Measurements from ENCODE around the gene GRAP. TPM values are rescaled to one million over a fixed set of nuclear protein-coding genes. Genes with fewer than 3 reads are reported as not detected.
"Not testable (repeated sequence)": the region's sequence is repeated elsewhere in the genome, so short reads cannot be mapped to it uniquely, and the experiment has no call there.

The GRAP gene
- total and polyA plus RNA-seq, 2 donors (not counting 3 experiments of a cell fraction or from before 2014, with no cell fraction given): 32.1 to 43.6 TPM

- dilution Hi-C loops (cut with MboI; ENCODE audit: extremely low pct_ligation_motif_present, low sequenced_read_pairs); H3K36me3 ChIP-seq (ENCODE audit: control insufficient read depth in 2 of 2, extremely low read depth in 1 of 2, insufficient read depth in 2 of 2, low read length in 2 of 2); H3K79me2 ChIP-seq (ENCODE audit: control insufficient read depth, insufficient read depth, low read length); BruUV-seq (replicated peaks); H3K9me1 ChIP-seq (replicated peaks; ENCODE audit: control insufficient read depth, extremely low read depth, insufficient read depth, low read length); H3K9me3 ChIP-seq (replicated peaks; ENCODE audit: control insufficient read depth, insufficient read depth, low read length); H3K27ac ChIP-seq (ENCODE audit: insufficient read depth, low read depth, low read length); H2AFZ ChIP-seq (ENCODE audit: low read depth, low read length); FAIRE-seq; H3K4me3 ChIP-seq (replicated peaks in 1 of 3; ENCODE audit: insufficient read depth in 1 of 3, low read depth in 1 of 3, low read length in 3 of 3); H3K4me1 ChIP-seq (ENCODE audit: control insufficient read depth, extremely low read depth, insufficient read depth, low read length); POLR2A ChIA-PET; H3K27me3 ChIP-seq (ENCODE audit: control insufficient read depth in 2 of 2, insufficient read depth in 2 of 2, low read length in 2 of 2); DNase-seq (ENCODE audit: low read depth, low spot score); CTCF ChIA-PET; H3K4me2 ChIP-seq (ENCODE audit: insufficient read depth, low read length); H3K9ac ChIP-seq (replicated peaks; ENCODE audit: extremely low read depth, insufficient read depth, low read length); intact Hi-C loops (cut with micrococcal nuclease); H4K20me1 ChIP-seq (replicated peaks; ENCODE audit: control insufficient read depth, extremely low read depth, insufficient read depth, low read length): not testable (repeated sequence)
- peak in 1 of 2 donors; percentile 27 for TF ChIP-seq CTCF (IDR thresholded peaks at IDR 0.05; ENCODE audit: extremely low read depth in 1 of 2, insufficient read depth in 1 of 2, low read depth in 1 of 2, low read length in 2 of 2)
Observed at GRCh38 chr17:19031729-19032128, 15.0 kb downstream of the GRAP start.

- H3K27ac ChIP-seq (ENCODE audit: insufficient read depth, low read depth, low read length); H3K4me2 ChIP-seq (ENCODE audit: insufficient read depth, low read length); H3K36me3 ChIP-seq (ENCODE audit: control insufficient read depth in 2 of 2, extremely low read depth in 1 of 2, insufficient read depth in 2 of 2, low read length in 2 of 2); H3K9me3 ChIP-seq (replicated peaks; ENCODE audit: control insufficient read depth, insufficient read depth, low read length); DNase-seq (ENCODE audit: low read depth, low spot score); BruUV-seq (replicated peaks); intact Hi-C loops (cut with micrococcal nuclease); H3K4me3 ChIP-seq (replicated peaks in 1 of 3; ENCODE audit: insufficient read depth in 1 of 3, low read depth in 1 of 3, low read length in 3 of 3); CTCF ChIA-PET; H4K20me1 ChIP-seq (replicated peaks; ENCODE audit: control insufficient read depth, extremely low read depth, insufficient read depth, low read length); dilution Hi-C loops (cut with MboI; ENCODE audit: extremely low pct_ligation_motif_present, low sequenced_read_pairs); FAIRE-seq; H2AFZ ChIP-seq (ENCODE audit: low read depth, low read length); H3K79me2 ChIP-seq (ENCODE audit: control insufficient read depth, insufficient read depth, low read length); H3K9me1 ChIP-seq (replicated peaks; ENCODE audit: control insufficient read depth, extremely low read depth, insufficient read depth, low read length); H3K9ac ChIP-seq (replicated peaks; ENCODE audit: extremely low read depth, insufficient read depth, low read length); H3K4me1 ChIP-seq (ENCODE audit: control insufficient read depth, extremely low read depth, insufficient read depth, low read length); H3K27me3 ChIP-seq (ENCODE audit: control insufficient read depth in 2 of 2, insufficient read depth in 2 of 2, low read length in 2 of 2); POLR2A ChIA-PET: not testable (repeated sequence)
Observed at GRCh38 chr17:19030771-19031449, 15.8 kb downstream of the GRAP start.

- intact Hi-C loops (cut with micrococcal nuclease); H3K9me3 ChIP-seq (replicated peaks; ENCODE audit: control insufficient read depth, insufficient read depth, low read length); H3K4me2 ChIP-seq (ENCODE audit: insufficient read depth, low read length); H3K79me2 ChIP-seq (ENCODE audit: control insufficient read depth, insufficient read depth, low read length); dilution Hi-C loops (cut with MboI; ENCODE audit: extremely low pct_ligation_motif_present, low sequenced_read_pairs); POLR2A ChIA-PET; H3K4me3 ChIP-seq (replicated peaks in 1 of 3; ENCODE audit: insufficient read depth in 1 of 3, low read depth in 1 of 3, low read length in 3 of 3); H3K9ac ChIP-seq (replicated peaks; ENCODE audit: extremely low read depth, insufficient read depth, low read length); DNase-seq (ENCODE audit: low read depth, low spot score); BruUV-seq (replicated peaks); H3K9me1 ChIP-seq (replicated peaks; ENCODE audit: control insufficient read depth, extremely low read depth, insufficient read depth, low read length); H3K4me1 ChIP-seq (ENCODE audit: control insufficient read depth, extremely low read depth, insufficient read depth, low read length); H2AFZ ChIP-seq (ENCODE audit: low read depth, low read length); H3K27ac ChIP-seq (ENCODE audit: insufficient read depth, low read depth, low read length); H3K27me3 ChIP-seq (ENCODE audit: control insufficient read depth in 2 of 2, insufficient read depth in 2 of 2, low read length in 2 of 2); H4K20me1 ChIP-seq (replicated peaks; ENCODE audit: control insufficient read depth, extremely low read depth, insufficient read depth, low read length); H3K36me3 ChIP-seq (ENCODE audit: control insufficient read depth in 2 of 2, extremely low read depth in 1 of 2, insufficient read depth in 2 of 2, low read length in 2 of 2); CTCF ChIA-PET: not testable (repeated sequence)
- peak; percentile 82 for FAIRE-seq
Observed at GRCh38 chr17:19029740-19030139, 17.0 kb downstream of the GRAP start.

GRCh38 chr17:19028671-19029070, 18.1 kb downstream of the GRAP start:
- H3K36me3 ChIP-seq (ENCODE audit: control insufficient read depth in 2 of 2, extremely low read depth in 1 of 2, insufficient read depth in 2 of 2, low read length in 2 of 2); H3K4me2 ChIP-seq (ENCODE audit: insufficient read depth, low read length); H3K4me3 ChIP-seq (replicated peaks in 1 of 3; ENCODE audit: insufficient read depth in 1 of 3, low read depth in 1 of 3, low read length in 3 of 3); H3K27me3 ChIP-seq (ENCODE audit: control insufficient read depth in 2 of 2, insufficient read depth in 2 of 2, low read length in 2 of 2); H3K4me1 ChIP-seq (ENCODE audit: control insufficient read depth, extremely low read depth, insufficient read depth, low read length); H4K20me1 ChIP-seq (replicated peaks; ENCODE audit: control insufficient read depth, extremely low read depth, insufficient read depth, low read length); H3K9ac ChIP-seq (replicated peaks; ENCODE audit: extremely low read depth, insufficient read depth, low read length); H3K27ac ChIP-seq (ENCODE audit: insufficient read depth, low read depth, low read length); H2AFZ ChIP-seq (ENCODE audit: low read depth, low read length); BruUV-seq (replicated peaks); DNase-seq (ENCODE audit: low read depth, low spot score); H3K9me1 ChIP-seq (replicated peaks; ENCODE audit: control insufficient read depth, extremely low read depth, insufficient read depth, low read length); H3K9me3 ChIP-seq (replicated peaks; ENCODE audit: control insufficient read depth, insufficient read depth, low read length); H3K79me2 ChIP-seq (ENCODE audit: control insufficient read depth, insufficient read depth, low read length); intact Hi-C loops (cut with micrococcal nuclease); POLR2A ChIA-PET; FAIRE-seq; CTCF ChIA-PET; dilution Hi-C loops (cut with MboI; ENCODE audit: extremely low pct_ligation_motif_present, low sequenced_read_pairs): not testable (repeated sequence)
